Cardiac fibroblast (primary cell): ENCODE data around the gene SLC38A2.

Experiments
- DNase-seq, 2 donors: peaks; one replicate each; pipeline versions ENCODE4 v3.0.0 to v3.0.0-alpha.2; 2010; ENCODE audit warnings: low read depth in 2 of 2
- H3K4me3 ChIP-seq, 2 donors: replicated peaks in 1 of 2; 1 replicate in 1 of 2; 2 replicates in 1 of 2; pipeline ENCODE4 v1.5.1; 2011; ENCODE audit warnings: low read depth in 2 of 2, low read length in 2 of 2, mild to moderate bottlenecking in 2 of 2, moderate library complexity in 1 of 2
- TF ChIP-seq, protein P1 (sequence below): IDR thresholded peaks from one replicate; pipeline ENCODE4 v1.5.1; 2011; ENCODE audit warnings: low read depth, mild to moderate bottlenecking, low read length, inconsistent platforms

Gene SLC38A2

GRCh38 chr12:46387670-46388069 lies 15.1 kb upstream of the SLC38A2 start:
- TF ChIP-seq, protein P1, sequence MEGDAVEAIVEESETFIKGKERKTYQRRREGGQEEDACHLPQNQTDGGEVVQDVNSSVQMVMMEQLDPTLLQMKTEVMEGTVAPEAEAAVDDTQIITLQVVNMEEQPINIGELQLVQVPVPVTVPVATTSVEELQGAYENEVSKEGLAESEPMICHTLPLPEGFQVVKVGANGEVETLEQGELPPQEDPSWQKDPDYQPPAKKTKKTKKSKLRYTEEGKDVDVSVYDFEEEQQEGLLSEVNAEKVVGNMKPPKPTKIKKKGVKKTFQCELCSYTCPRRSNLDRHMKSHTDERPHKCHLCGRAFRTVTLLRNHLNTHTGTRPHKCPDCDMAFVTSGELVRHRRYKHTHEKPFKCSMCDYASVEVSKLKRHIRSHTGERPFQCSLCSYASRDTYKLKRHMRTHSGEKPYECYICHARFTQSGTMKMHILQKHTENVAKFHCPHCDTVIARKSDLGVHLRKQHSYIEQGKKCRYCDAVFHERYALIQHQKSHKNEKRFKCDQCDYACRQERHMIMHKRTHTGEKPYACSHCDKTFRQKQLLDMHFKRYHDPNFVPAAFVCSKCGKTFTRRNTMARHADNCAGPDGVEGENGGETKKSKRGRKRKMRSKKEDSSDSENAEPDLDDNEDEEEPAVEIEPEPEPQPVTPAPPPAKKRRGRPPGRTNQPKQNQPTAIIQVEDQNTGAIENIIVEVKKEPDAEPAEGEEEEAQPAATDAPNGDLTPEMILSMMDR = no peak
- no peak for DNase-seq
- no peak overlapping the region for H3K4me3 ChIP-seq

- peak; percentile 87 to 91 for DNase-seq
- TF ChIP-seq, protein P1 = no peak
- H3K4me3 ChIP-seq = peak overlapping the region; percentile 8 to 19
Measured at GRCh38 chr12:46386877-46387629, 14.5 kb upstream of the SLC38A2 start.

- DNase-seq = peak; percentile 95 to 99
- H3K4me3 ChIP-seq = peak overlapping the region in 1 of 2 donors; percentile 19
- TF ChIP-seq, protein P1 = no peak
Measured at GRCh38 chr12:46386360-46386867, 13.8 kb upstream of the SLC38A2 start.

- DNase-seq = no peak
- no peak overlapping the region for H3K4me3 ChIP-seq
Measured at GRCh38 chr12:46385438-46385837, 12.9 kb upstream of the SLC38A2 start.

DNA sequence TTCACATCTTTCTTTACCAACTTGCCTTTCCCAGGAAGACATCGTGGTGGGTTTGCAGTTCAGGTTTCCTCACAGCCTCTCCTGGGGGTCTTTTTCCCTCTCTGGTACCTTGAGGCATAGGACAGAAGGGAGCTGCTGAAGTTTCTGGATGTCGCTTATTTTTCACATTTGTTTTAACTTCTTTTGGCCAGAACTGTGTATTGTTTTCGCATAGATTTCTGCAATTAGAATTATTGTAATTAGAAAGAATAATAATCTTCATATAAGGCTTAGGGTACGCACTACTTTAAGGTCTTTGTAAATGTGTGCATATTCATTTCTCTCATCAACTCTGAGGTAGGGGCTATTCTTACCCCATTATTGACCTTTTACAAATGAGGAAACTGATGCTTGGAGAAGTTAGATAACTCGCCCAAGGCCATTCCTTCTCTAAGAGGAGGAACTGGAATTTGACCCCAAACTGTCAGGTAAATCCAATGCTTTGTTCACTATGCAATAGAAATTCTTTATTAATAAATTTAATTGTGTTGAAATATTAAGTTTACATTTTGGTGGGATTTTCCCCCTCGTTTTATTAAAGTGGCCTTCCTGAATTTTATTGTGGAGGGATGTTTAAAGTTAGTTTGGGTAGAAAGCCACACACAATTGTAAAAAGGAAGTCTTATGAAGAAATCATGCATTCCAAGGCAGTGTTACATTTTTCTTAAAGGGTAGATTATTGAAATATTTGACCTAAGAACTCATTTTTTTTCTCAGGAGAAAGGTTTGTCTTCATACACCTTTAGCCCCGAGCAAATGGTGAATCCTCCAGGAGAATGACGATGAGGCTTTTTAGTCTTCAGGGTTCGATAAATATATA lies 12.1 kb upstream of the SLC38A2 start:
- TF ChIP-seq, protein P1 = no peak
- DNase-seq = peak; percentile 70 to 79
- H3K4me3 ChIP-seq = peak overlapping the region; percentile 64 to 73

More at GRCh38 chr12:46385438-46385837, 12.9 kb upstream of the SLC38A2 start:
- TF ChIP-seq, protein P1 = no peak

DNA sequence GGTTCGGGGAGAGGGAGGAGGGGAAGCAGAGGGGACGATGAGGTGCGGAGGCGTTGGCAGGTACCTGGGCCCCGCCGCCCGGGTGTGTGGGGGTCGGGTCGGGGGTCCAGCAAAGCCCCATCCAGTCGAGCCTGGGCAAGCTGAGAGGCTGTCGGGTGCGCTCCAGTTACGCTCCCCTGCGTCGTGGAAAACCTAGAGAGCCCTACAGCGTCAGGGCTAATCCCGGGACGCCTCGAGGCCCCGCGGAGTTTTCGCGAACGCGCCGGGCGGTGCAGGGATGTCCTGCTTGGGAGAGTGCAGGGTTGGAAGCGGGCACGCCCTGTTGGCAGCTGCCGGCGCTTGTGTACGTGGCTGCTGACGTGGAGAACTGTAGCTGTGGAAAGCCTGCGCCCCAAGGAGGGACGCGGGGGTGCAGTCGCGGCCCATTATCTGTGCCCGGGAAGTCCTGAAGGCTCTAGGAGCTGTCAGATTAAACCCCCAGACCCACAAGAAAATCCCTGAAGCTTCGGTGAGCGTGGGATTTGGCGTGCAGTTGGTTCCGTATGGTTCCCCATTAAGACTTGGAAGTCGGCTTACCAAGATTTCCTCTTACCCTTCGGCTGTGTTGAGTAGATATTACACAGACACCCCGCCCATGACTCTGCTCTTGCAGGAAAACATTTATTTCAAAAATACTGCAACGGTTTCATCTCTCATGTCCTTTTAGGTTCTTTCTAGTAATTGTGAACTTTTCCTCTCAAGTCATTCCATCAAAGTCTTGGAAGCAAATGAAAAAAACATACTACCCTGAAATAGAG lies 11.3 kb upstream of the SLC38A2 start:
- DNase-seq = peak; percentile 97 to 99
- peak overlapping the region; percentile 64 to 73 for H3K4me3 ChIP-seq
- TF ChIP-seq, protein P1 = no peak
